SU-DHL-6 (cell line): Measurements from ENCODE around the gene ITGA1.

Experiments
- H2AFZ ChIP-seq: fragments of 200-600 bp; sonication (generic); 2 replicates; pipeline ENCODE4 v1.6.1; 2014; ENCODE audit warnings: low read depth, mild to moderate bottlenecking, moderate library complexity, mixed read lengths, antibody characterized with exemption, low read length; ENCODE audit not compliant: severe bottlenecking
- H3F3A ChIP-seq: fragments of 200-600 bp; shearing (Covaris generic); 2 replicates; pipeline ENCODE4 v1.6.0; 2016; ENCODE audit warnings: antibody characterized with exemption, mild to moderate bottlenecking; ENCODE audit not compliant: insufficient read depth
- H3K27ac ChIP-seq: fragments of 200-600 bp; sonication (generic); 2 replicates; pipeline ENCODE4 v1.5.1; 2016; ENCODE audit warnings: low read depth, mild to moderate bottlenecking, low read length, moderate library complexity, mixed read lengths
- H3K27me3 ChIP-seq: fragments of 200-600 bp; sonication (generic), shearing (Covaris generic); 2 replicates; pipeline ENCODE4 v1.6.0; 2014; ENCODE audit warnings: mild to moderate bottlenecking, low read length
- H3K36me3 ChIP-seq: fragments of 200-600 bp; sonication (generic); 2 replicates; pipeline ENCODE4 v1.6.1; 2014; ENCODE audit warnings: mild to moderate bottlenecking, low read length, mixed read lengths
- H3K4me2 ChIP-seq: fragments of 300-600, 200-600 bp; shearing (Covaris generic), sonication (generic); 2 replicates; pipeline ENCODE4 v1.6.0; 2014; ENCODE audit warnings: low read length, low read depth, mild to moderate bottlenecking; ENCODE audit not compliant: poor library complexity, severe bottlenecking
- H3K4me3 ChIP-seq: fragments of 200-600 bp; sonication (generic); 2 replicates; pipeline ENCODE4 v1.5.1; 2014; ENCODE audit warnings: antibody characterized with exemption, low read length, mild to moderate bottlenecking, mixed read lengths; ENCODE audit not compliant: insufficient read depth, poor library complexity, severe bottlenecking
- H3K79me2 ChIP-seq: fragments of 200-600 bp; sonication (generic); 2 replicates; pipeline ENCODE4 v1.6.1; 2014; ENCODE audit warnings: mild to moderate bottlenecking, low read length, moderate library complexity; ENCODE audit not compliant: insufficient read depth
- H3K9ac ChIP-seq: fragments of 200-600 bp; sonication (generic); 2 replicates; pipeline ENCODE4 v1.7.0; 2014; ENCODE audit warnings: mild to moderate bottlenecking, low read length
- H3K9me2 ChIP-seq: fragments of 200-600 bp; sonication (generic); replicated peaks from 2 replicates; pipeline ENCODE4 v1.6.1; 2014; ENCODE audit warnings: low read length; ENCODE audit not compliant: insufficient read depth
- H3K9me3 ChIP-seq: fragments of 200-600 bp; sonication (generic); 2 replicates; pipeline ENCODE4 v1.6.1; 2014; ENCODE audit warnings: low read length, mixed read lengths; ENCODE audit not compliant: insufficient read depth
- H4K20me1 ChIP-seq: fragments of 200-600 bp; sonication (generic); 2 replicates; pipeline ENCODE4 v1.6.1; 2014; ENCODE audit warnings: low read depth, mild to moderate bottlenecking, antibody characterized with exemption, low read length, moderate library complexity, mixed read lengths
- CTCF ChIP-seq: fragments of 200-600 bp; sonication (generic); IDR thresholded peaks from one replicate; pipeline ENCODE4 v1.5.1; 2017; ENCODE audit warnings: antibody characterized with exemption, mild to moderate bottlenecking, low read length, moderate library complexity; ENCODE audit not compliant: insufficient read depth, poor library complexity, severe bottlenecking
- EZH2phosphoT487 ChIP-seq: fragments of 200-600 bp; sonication (generic), shearing (Covaris generic); conservative IDR thresholded peaks from 2 replicates; pipeline ENCODE4 v1.6.1; 2018; ENCODE audit warnings: mild to moderate bottlenecking, antibody characterized with exemption, low read length, moderate library complexity, mixed read lengths

ITGA1 gene

GRCh38 chr5:52989781-52990527 is 202.2 kb downstream of the ITGA1 start:
- Histone ChIP-seq H3K4me2 (peak overlapping the region; percentile 69), H3K79me2 (no peaks in the 10 kb centered on the region), H3K36me3 (no peaks in the 10 kb centered on the region), H3K27me3 (no peaks in the 10 kb centered on the region), H3K4me3 (peak overlapping the region; percentile 54), H3K9me3 (no peaks in the 10 kb centered on the region), H2AFZ (peak overlapping the region; percentile 89), H3K9ac (peak overlapping the region; percentile 36; the same call in 1 of the 2 replicates), H3F3A (no peaks in the 10 kb centered on the region), H3K27ac (no peak overlapping the region), H4K20me1 (no peaks in the 10 kb centered on the region), H3K9me2 (no peaks in the 10 kb centered on the region)
- TF ChIP-seq CTCF (no peak), EZH2phosphoT487 (no peak)

GRCh38 chr5:52990528-52990925 is 202.8 kb downstream of the ITGA1 start:
- Histone ChIP-seq H3K4me2 (no peak overlapping the region), H3K9me3 (no peaks in the 10 kb centered on the region), H3K9ac (no peak overlapping the region), H3K79me2 (no peaks in the 10 kb centered on the region), H3K27me3 (no peaks in the 10 kb centered on the region), H3K27ac (no peak overlapping the region), H2AFZ (no peak overlapping the region), H4K20me1 (no peaks in the 10 kb centered on the region), H3K9me2 (no peaks in the 10 kb centered on the region), H3F3A (no peaks in the 10 kb centered on the region), H3K4me3 (no peak overlapping the region), H3K36me3 (no peaks in the 10 kb centered on the region)
- TF ChIP-seq CTCF = no peak
- TF ChIP-seq EZH2phosphoT487 = no peak

- Histone ChIP-seq H3K79me2 (no peaks in the 10 kb centered on the region), H3K27me3 (no peaks in the 10 kb centered on the region)
These were observed 205.7 kb downstream of the ITGA1 start for GRCh38 chr5:52993367-52993766.

More at GRCh38 chr5:52993367-52993766, 205.7 kb downstream of the ITGA1 start:
- H3K36me3 ChIP-seq = no peaks in the 10 kb centered on the region
- H2AFZ ChIP-seq = no peak overlapping the region
- no peak overlapping the region for H3K27ac ChIP-seq
- H3K9ac ChIP-seq = no peak overlapping the region
- H3K4me2 ChIP-seq = no peak overlapping the region
- no peaks in the 10 kb centered on the region for H3K9me2 ChIP-seq
- no peaks in the 10 kb centered on the region for H3F3A ChIP-seq
- no peaks in the 10 kb centered on the region for H4K20me1 ChIP-seq
- no peaks in the 10 kb centered on the region for H3K9me3 ChIP-seq
- TF ChIP-seq EZH2phosphoT487 (no peak), CTCF (no peak)
- H3K4me3 ChIP-seq = no peak overlapping the region
